SU-DHL-6 (cell line): ENCODE data around the gene RBFOX2.

Source experiments
- EZH2phosphoT487 ChIP-seq: fragments of 200-600 bp; sonication (generic), shearing (Covaris generic); conservative IDR thresholded peaks from 2 replicates; pipeline ENCODE4 v1.6.1; 2018; ENCODE audit warnings: mild to moderate bottlenecking, antibody characterized with exemption, low read length, moderate library complexity, mixed read lengths
- TF ChIP-seq, protein P1 (sequence below): fragments of 200-600 bp; sonication (generic); IDR thresholded peaks from one replicate; pipeline ENCODE4 v1.5.1; 2017; ENCODE audit warnings: antibody characterized with exemption, mild to moderate bottlenecking, low read length, moderate library complexity; ENCODE audit not compliant: insufficient read depth, poor library complexity, severe bottlenecking

DNA sequence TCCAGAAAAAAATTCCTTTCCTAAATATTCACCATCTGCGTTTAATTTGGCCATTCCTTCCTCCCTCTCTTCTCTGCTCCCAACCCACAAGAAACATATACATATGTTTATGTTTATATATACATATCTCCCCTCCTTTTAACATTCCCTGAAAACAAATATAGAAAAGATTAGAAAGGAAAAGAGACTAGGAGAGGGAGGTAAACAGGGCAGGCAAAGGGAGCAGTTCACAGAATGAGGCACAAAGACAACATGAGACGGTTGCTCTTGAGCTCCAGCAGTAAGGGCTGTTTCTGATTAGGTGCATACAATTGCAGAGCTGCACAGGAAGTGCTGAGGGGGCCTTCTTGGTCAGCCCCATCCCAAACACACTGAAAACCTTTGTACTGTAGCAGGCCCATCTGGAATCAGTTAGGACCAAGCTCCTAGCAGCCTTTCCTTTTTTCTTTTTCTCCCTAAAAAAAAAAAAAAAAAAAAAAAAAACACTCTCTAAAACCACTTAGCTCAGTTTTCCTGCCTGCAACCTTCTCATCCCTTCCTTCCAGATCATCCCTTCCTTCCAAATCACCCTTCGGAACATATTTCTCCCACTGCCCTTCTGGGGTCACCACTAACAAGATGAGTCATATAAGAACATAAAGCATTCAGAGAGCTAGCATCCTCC, 57.0 kb downstream of the RBFOX2 start:
- TF ChIP-seq, protein P1, sequence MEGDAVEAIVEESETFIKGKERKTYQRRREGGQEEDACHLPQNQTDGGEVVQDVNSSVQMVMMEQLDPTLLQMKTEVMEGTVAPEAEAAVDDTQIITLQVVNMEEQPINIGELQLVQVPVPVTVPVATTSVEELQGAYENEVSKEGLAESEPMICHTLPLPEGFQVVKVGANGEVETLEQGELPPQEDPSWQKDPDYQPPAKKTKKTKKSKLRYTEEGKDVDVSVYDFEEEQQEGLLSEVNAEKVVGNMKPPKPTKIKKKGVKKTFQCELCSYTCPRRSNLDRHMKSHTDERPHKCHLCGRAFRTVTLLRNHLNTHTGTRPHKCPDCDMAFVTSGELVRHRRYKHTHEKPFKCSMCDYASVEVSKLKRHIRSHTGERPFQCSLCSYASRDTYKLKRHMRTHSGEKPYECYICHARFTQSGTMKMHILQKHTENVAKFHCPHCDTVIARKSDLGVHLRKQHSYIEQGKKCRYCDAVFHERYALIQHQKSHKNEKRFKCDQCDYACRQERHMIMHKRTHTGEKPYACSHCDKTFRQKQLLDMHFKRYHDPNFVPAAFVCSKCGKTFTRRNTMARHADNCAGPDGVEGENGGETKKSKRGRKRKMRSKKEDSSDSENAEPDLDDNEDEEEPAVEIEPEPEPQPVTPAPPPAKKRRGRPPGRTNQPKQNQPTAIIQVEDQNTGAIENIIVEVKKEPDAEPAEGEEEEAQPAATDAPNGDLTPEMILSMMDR, result no peak
- TF ChIP-seq EZH2phosphoT487, result no peak
